H9 (cell line): ENCODE data around the gene CSNK2A2. TPM values are rescaled to one million over a fixed set of nuclear protein-coding genes. Genes with fewer than 3 reads are reported as not detected.

Source experiments
- DNase-seq: peaks from one replicate; pipeline ENCODE4 v3.0.0-alpha.2; 2017
- H2AFZ ChIP-seq: one replicate; pipeline ENCODE4 v1.6.1; 2013; ENCODE audit warnings: mild to moderate bottlenecking, low read length, control low read depth, moderate library complexity
- H2AK5ac ChIP-seq: 2 replicates; pipeline ENCODE4 v1.6.1; 2013; ENCODE audit warnings: low read length, control low read depth, mixed read lengths; ENCODE audit not compliant: insufficient read length
- H2BK120ac ChIP-seq: one replicate; pipeline ENCODE4 v1.6.1; 2013; ENCODE audit warnings: low read depth, mild to moderate bottlenecking, low read length, control low read depth, inconsistent platforms; ENCODE audit not compliant: poor library complexity, severe bottlenecking
- H2BK12ac ChIP-seq: 2 replicates; pipeline ENCODE4 v1.6.1; 2013; ENCODE audit warnings: low read length, control low read depth, mixed read lengths, low read depth; ENCODE audit not compliant: insufficient read length
- H2BK15ac ChIP-seq: 2 replicates; pipeline ENCODE4 v1.6.1; 2013; ENCODE audit warnings: low read depth, low read length, control low read depth
- H2BK20ac ChIP-seq: one replicate; pipeline ENCODE4 v1.6.1; 2013; ENCODE audit warnings: low read depth, mild to moderate bottlenecking, low read length, control low read depth, inconsistent platforms; ENCODE audit not compliant: poor library complexity, severe bottlenecking
- H2BK5ac ChIP-seq: 2 replicates; pipeline ENCODE4 v1.6.1; 2013; ENCODE audit warnings: low read length, control low read depth, mixed read lengths; ENCODE audit not compliant: insufficient read length
- H3K14ac ChIP-seq: 2 replicates; pipeline ENCODE4 v1.6.1; 2013; ENCODE audit warnings: low read length, control low read depth; ENCODE audit not compliant: insufficient read depth
- H3K18ac ChIP-seq: 2 replicates; pipeline ENCODE4 v1.6.1; 2013; ENCODE audit warnings: low read depth, mild to moderate bottlenecking, mixed read lengths, low read length, control low read depth; ENCODE audit not compliant: insufficient read length
- H3K23ac ChIP-seq: 2 replicates; pipeline ENCODE4 v1.6.1; 2013; ENCODE audit warnings: low read length, control low read depth, mixed read lengths, low read depth; ENCODE audit not compliant: insufficient read length
- H3K23me2 ChIP-seq: 2 replicates; pipeline ENCODE4 v1.6.1; 2013; ENCODE audit warnings: low read depth, mild to moderate bottlenecking, mixed read lengths, low read length, control low read depth; ENCODE audit not compliant: insufficient read length, poor library complexity, severe bottlenecking
- H3K27ac ChIP-seq: 2 replicates; pipeline ENCODE4 v1.5.1; 2013; ENCODE audit warnings: low read length, control low read depth, mixed read lengths, low read depth; ENCODE audit not compliant: insufficient read length
- H3K27me3 ChIP-seq: 2 replicates; pipeline ENCODE4 v1.6.1; 2013; ENCODE audit warnings: low read length, control low read depth, inconsistent platforms; ENCODE audit not compliant: insufficient read depth
- H3K4ac ChIP-seq: 2 replicates; pipeline ENCODE4 v1.6.1; 2013; ENCODE audit warnings: low read depth, mild to moderate bottlenecking, control low read depth, inconsistent platforms, low read length, moderate library complexity
- H3K4me1 ChIP-seq: 2 replicates; pipeline ENCODE4 v1.6.1; 2013; ENCODE audit warnings: low read length, control low read depth, inconsistent platforms; ENCODE audit not compliant: insufficient read depth
- H3K4me2 ChIP-seq: 2 replicates; pipeline ENCODE4 v1.6.1; 2013; ENCODE audit warnings: low read length, control low read depth, mixed read lengths; ENCODE audit not compliant: insufficient read length, insufficient read depth
- H3K56ac ChIP-seq: 2 replicates; pipeline ENCODE4 v1.6.1; 2013; ENCODE audit warnings: low read depth, mild to moderate bottlenecking, mixed read lengths, low read length, control low read depth; ENCODE audit not compliant: insufficient read length
- H3K79me1 ChIP-seq: 2 replicates; pipeline ENCODE4 v1.6.1; 2013; ENCODE audit warnings: low read depth, mild to moderate bottlenecking, moderate library complexity, low read length, control low read depth, inconsistent platforms; ENCODE audit not compliant: insufficient read depth, poor library complexity, severe bottlenecking
- H3K79me2 ChIP-seq: 2 replicates; pipeline ENCODE4 v1.6.1; 2013; ENCODE audit warnings: low read length, control low read depth, inconsistent platforms; ENCODE audit not compliant: insufficient read depth
- H3K9ac ChIP-seq: 2 replicates; pipeline ENCODE4 v1.6.1; 2013; ENCODE audit warnings: low read length, control low read depth, mixed read lengths; ENCODE audit not compliant: insufficient read length; ENCODE audit errors: extremely low read depth
- H3K9me3 ChIP-seq: one replicate; pipeline ENCODE4 v1.6.1; 2013; ENCODE audit warnings: low read depth, low read length, inconsistent platforms; ENCODE audit not compliant: control insufficient read depth
- H3T11ph ChIP-seq: one replicate; pipeline ENCODE4 v1.6.1; 2013; ENCODE audit warnings: mild to moderate bottlenecking, low read length, control low read depth, inconsistent platforms
- H4K20me1 ChIP-seq: one replicate; pipeline ENCODE4 v1.6.1; 2013; ENCODE audit not compliant: control insufficient read depth, insufficient read length, insufficient read depth
- H4K5ac ChIP-seq: 2 replicates; pipeline ENCODE4 v1.6.1; 2013; ENCODE audit warnings: low read depth, mild to moderate bottlenecking, mixed read lengths, low read length, control low read depth; ENCODE audit not compliant: insufficient read length
- H4K8ac ChIP-seq: replicated peaks from 2 replicates; pipeline ENCODE4 v1.6.1; 2013; ENCODE audit warnings: low read length, control low read depth, mixed read lengths, low read depth; ENCODE audit not compliant: insufficient read length
- H4K91ac ChIP-seq: 2 replicates; pipeline ENCODE4 v1.6.1; 2013; ENCODE audit warnings: low read depth, mild to moderate bottlenecking, moderate library complexity, mixed read lengths, low read length, control low read depth; ENCODE audit not compliant: insufficient read length
- H3K27ac Mint-ChIP-seq, 3 experiments: 2 replicates in 2 of 3; 3 replicates in 1 of 3; pipeline ENCODE4 v1.8.0; 2020 to 2021; ENCODE audit warnings: mixed read lengths in 3 of 3, mild to moderate bottlenecking in 1 of 3, moderate library complexity in 1 of 3
- H3K27me3 Mint-ChIP-seq: 2 replicates; pipeline ENCODE4 v1.8.0; 2021; ENCODE audit warnings: low read depth, mild to moderate bottlenecking, moderate library complexity, mixed read lengths
- H3K36me3 Mint-ChIP-seq, 3 experiments: 2 replicates in 2 of 3; 3 replicates in 1 of 3; pipeline ENCODE4 v1.8.0; 2020 to 2021; ENCODE audit warnings: low read depth in 3 of 3, mixed read lengths in 3 of 3; ENCODE audit not compliant: insufficient read depth in 1 of 3
- H3K4me1 Mint-ChIP-seq, 2 experiments: 2 replicates each; pipeline ENCODE4 v1.8.0; 2020; ENCODE audit warnings: mixed read lengths in 2 of 2
- H3K4me3 Mint-ChIP-seq, 2 experiments: 2 replicates in 1 of 2; 3 replicates in 1 of 2; pipeline ENCODE4 v1.8.0; 2020 to 2021; ENCODE audit warnings: mild to moderate bottlenecking in 2 of 2, mixed read lengths in 2 of 2, moderate library complexity in 1 of 2
- H3K9me3 Mint-ChIP-seq, 2 experiments: 2 replicates in 1 of 2; 3 replicates in 1 of 2; pipeline ENCODE4 v1.8.0; 2020; ENCODE audit warnings: mild to moderate bottlenecking in 2 of 2, mixed read lengths in 2 of 2, moderate library complexity in 1 of 2
- CTCF ChIP-seq: fragments of 200-600 bp; sonication (generic); conservative IDR thresholded peaks from 3 replicates; pipeline ENCODE4 v1.8.0; 2021; ENCODE audit warnings: antibody characterized with exemption, mild to moderate bottlenecking
- WGBS: extraction: QIAGEN DNeasy Blood & Tissue Kit; methylation state at CpG from one replicate; pipeline ENCODE4 v1.1.7; 2013; ENCODE audit warnings: missing lambda C conversion rate, low lambda C conversion rate, mixed read lengths; ENCODE audit not compliant: insufficient read length; ENCODE audit errors: extremely low coverage; 5-methylcytosine and 5-hydroxymethylcytosine counted together
- total RNA-seq: library from RNA; stranded (reverse); gene quantifications from 2 replicates; pipeline ENCODE4 v1.2.1, GENCODE V29; 2021

The CSNK2A2 gene
- total RNA-seq, 1 experiment from 2014 or later: 134 TPM

GRCh38 chr16:58196898-58197313 is 1.0 kb downstream of the CSNK2A2 start:
- no peak overlapping the region for H2AFZ ChIP-seq

More at GRCh38 chr16:58196898-58197313, 1.0 kb downstream of the CSNK2A2 start:
- Histone ChIP-seq H4K20me1 (no peaks in the 10 kb centered on the region), H3K79me1 (peaks cover 3% of the 10 kb centered on the region), H3K14ac (no peak overlapping the region), H3K9me3 (no peaks in the 10 kb centered on the region), H3T11ph (no peak overlapping the region), H2BK15ac (no peak overlapping the region), H4K8ac (no peak overlapping the region), H3K4me2 (peak overlapping the region; percentile 60), H2BK12ac (no peak overlapping the region), H3K9ac (peak overlapping the region; percentile 48), H3K23ac (no peak overlapping the region), H3K23me2 (peaks cover 11% of the 10 kb centered on the region), H4K5ac (no peak overlapping the region), H3K4me1 (no peaks in the 10 kb centered on the region; the same call in 1 of the 2 replicates), H4K91ac (no peak overlapping the region), H3K56ac (no peak overlapping the region), H3K79me2 (peaks cover 2% of the 10 kb centered on the region; the same call in 1 of the 2 replicates), H3K27ac (no peak overlapping the region), H2BK20ac (no peak overlapping the region), H2AK5ac (no peak overlapping the region), H2BK120ac (no peak overlapping the region), H3K18ac (no peak overlapping the region), H3K4ac (no peak overlapping the region), H3K27me3 (no peaks in the 10 kb centered on the region), H2BK5ac (no peak overlapping the region)
- Mint-ChIP-seq H3K4me3 (peak overlapping the region; percentile 87 to 89), H3K36me3 (peaks cover 3 to 49% (median 43%) of the 10 kb centered on the region in 3 experiments; a peak in 5 of 7 replicates), H3K9me3 (no peaks in the 10 kb centered on the region), H3K27ac (peak overlapping the region in 1 of 3 experiments; percentile 33; a peak in 1 of 7 replicates), H3K4me1 (peaks cover 23 to 32% of the 10 kb centered on the region in 2 experiments), H3K27me3 (peaks cover 17% of the 10 kb centered on the region)
- DNase-seq: no peak
- WGBS: no CpG with 5 or more reads among the region's 11 CpGs
- TF ChIP-seq CTCF: no peak
